HEK293 (cell line): ENCODE measurements around the gene KIAA1191.

ENCODE experiments used
- BCL11A ChIP-seq: fragments of 450-650 bp; formaldehyde crosslinking; IDR thresholded peaks from 2 replicates; pipeline ENCODE4 v1.5.1; 2016; ENCODE audit warnings: low read depth, missing biosample characterization, missing genetic modification characterization
- HOXC10 ChIP-seq: sonication (generic); formaldehyde crosslinking; IDR thresholded peaks from 2 replicates; pipeline ENCODE4 v1.8.1; 2023; ENCODE audit warnings: mild to moderate bottlenecking, missing genetic modification reagents
- KLF10 ChIP-seq: fragments of 450-650 bp; IDR thresholded peaks from 2 replicates; pipeline ENCODE4 v1.5.1; 2018; ENCODE audit warnings: missing biosample characterization, mild to moderate bottlenecking, missing genetic modification characterization
- MEIS1 ChIP-seq: sonication (generic); formaldehyde crosslinking; IDR thresholded peaks from 2 replicates; pipeline ENCODE4 v1.8.1; 2022; ENCODE audit warnings: missing genetic modification reagents, mild to moderate bottlenecking, borderline replicate concordance
- SETDB1 ChIP-seq: IDR thresholded peaks from one replicate; pipeline ENCODE4 v1.6.1; 2017; ENCODE audit warnings: mild to moderate bottlenecking, low read length, moderate library complexity, mixed read lengths; ENCODE audit not compliant: insufficient read length
- YY1 ChIP-seq: fragments of 450-650 bp; formaldehyde crosslinking; IDR thresholded peaks from 2 replicates; pipeline ENCODE4 v1.5.1; 2018; ENCODE audit warnings: missing biosample characterization, missing genetic modification characterization
- ZBTB21 ChIP-seq: fragments of 450-650 bp; formaldehyde crosslinking; IDR thresholded peaks from 2 replicates; pipeline ENCODE4 v1.5.1; 2017; ENCODE audit warnings: missing biosample characterization, missing genetic modification characterization
- ZNF184 ChIP-seq: fragments of 450-650 bp; IDR thresholded peaks from 2 replicates; pipeline ENCODE4 v1.5.1; 2018; ENCODE audit warnings: missing biosample characterization, mild to moderate bottlenecking, missing genetic modification characterization
- ZNF350 ChIP-seq: fragments of 450-650 bp; formaldehyde crosslinking; IDR thresholded peaks from 2 replicates; pipeline ENCODE4 v1.5.0; 2017; ENCODE audit warnings: missing biosample characterization, mild to moderate bottlenecking, missing genetic modification characterization
- ZNF600 ChIP-seq: fragments of 450-650 bp; formaldehyde crosslinking; IDR thresholded peaks from 2 replicates; pipeline ENCODE4 v1.5.1; 2016; ENCODE audit warnings: missing biosample characterization, missing genetic modification characterization
- TF ChIP-seq, protein P1 (sequence below): fragments of 450-650 bp; formaldehyde crosslinking; IDR thresholded peaks from 2 replicates; pipeline ENCODE4 v1.5.1; 2016; ENCODE audit warnings: missing biosample characterization, missing genetic modification characterization
- TF ChIP-seq, protein P2 (sequence below): fragments of 450-650 bp; formaldehyde crosslinking; IDR thresholded peaks from 2 replicates; pipeline ENCODE4 v1.5.1; 2016; ENCODE audit warnings: missing biosample characterization, missing genetic modification characterization
- TF ChIP-seq, protein P3 (sequence below): fragments of 450-650 bp; formaldehyde crosslinking; IDR thresholded peaks from 2 replicates; pipeline ENCODE4 v1.5.1; 2016; ENCODE audit warnings: missing biosample characterization, missing genetic modification characterization, low read depth
- TF ChIP-seq, protein P4 (sequence below): fragments of 450-650 bp; formaldehyde crosslinking; IDR thresholded peaks from 2 replicates; pipeline ENCODE4 v1.5.1; 2016; ENCODE audit warnings: missing biosample characterization, missing genetic modification characterization

DNA sequence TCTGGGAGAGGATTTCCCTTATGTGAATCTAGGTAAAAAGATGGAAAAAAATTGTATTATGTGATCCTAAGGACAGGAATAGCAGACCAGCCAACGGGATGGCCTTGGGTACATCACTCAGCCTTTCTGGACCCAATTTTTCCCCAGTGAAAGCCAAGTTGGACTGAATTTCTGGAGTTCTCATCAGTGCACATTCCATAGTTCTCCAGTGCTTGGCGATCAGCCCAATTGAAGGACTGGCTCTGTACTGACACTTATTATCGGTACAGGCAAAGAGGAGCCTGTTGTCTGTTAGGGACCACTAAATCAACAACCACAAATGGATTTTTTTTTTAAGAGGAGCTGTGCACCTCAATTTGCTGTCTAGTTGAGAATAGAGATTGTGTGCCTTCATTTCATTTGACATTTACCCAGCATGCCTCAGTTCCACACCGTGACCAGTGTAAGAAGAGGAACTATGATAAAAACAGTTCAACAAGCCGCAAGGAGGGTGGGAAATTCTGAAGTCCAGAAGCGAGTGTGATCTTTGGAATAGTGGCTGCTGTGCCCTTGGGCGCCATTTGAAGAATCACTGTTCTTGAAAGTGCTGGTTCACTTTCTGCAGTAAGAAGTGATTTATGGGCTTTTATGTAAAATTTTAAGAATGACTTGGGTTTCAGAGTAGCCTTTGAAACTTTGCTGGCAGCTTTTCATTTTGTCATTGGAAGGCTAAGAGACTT is 11.7 kb upstream of the KIAA1191 start:
- TF ChIP-seq, protein P1, sequence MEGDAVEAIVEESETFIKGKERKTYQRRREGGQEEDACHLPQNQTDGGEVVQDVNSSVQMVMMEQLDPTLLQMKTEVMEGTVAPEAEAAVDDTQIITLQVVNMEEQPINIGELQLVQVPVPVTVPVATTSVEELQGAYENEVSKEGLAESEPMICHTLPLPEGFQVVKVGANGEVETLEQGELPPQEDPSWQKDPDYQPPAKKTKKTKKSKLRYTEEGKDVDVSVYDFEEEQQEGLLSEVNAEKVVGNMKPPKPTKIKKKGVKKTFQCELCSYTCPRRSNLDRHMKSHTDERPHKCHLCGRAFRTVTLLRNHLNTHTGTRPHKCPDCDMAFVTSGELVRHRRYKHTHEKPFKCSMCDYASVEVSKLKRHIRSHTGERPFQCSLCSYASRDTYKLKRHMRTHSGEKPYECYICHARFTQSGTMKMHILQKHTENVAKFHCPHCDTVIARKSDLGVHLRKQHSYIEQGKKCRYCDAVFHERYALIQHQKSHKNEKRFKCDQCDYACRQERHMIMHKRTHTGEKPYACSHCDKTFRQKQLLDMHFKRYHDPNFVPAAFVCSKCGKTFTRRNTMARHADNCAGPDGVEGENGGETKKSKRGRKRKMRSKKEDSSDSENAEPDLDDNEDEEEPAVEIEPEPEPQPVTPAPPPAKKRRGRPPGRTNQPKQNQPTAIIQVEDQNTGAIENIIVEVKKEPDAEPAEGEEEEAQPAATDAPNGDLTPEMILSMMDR (tag by site-specific recombination): no peak
- TF ChIP-seq ZNF350: no peak
- no peak for TF ChIP-seq ZBTB21 (tag by site-specific recombination)
- TF ChIP-seq BCL11A (tag by site-specific recombination): no peak
- no peak for TF ChIP-seq KLF10 (tag by site-specific recombination)
- no peak for TF ChIP-seq SETDB1
- TF ChIP-seq, protein P2, sequence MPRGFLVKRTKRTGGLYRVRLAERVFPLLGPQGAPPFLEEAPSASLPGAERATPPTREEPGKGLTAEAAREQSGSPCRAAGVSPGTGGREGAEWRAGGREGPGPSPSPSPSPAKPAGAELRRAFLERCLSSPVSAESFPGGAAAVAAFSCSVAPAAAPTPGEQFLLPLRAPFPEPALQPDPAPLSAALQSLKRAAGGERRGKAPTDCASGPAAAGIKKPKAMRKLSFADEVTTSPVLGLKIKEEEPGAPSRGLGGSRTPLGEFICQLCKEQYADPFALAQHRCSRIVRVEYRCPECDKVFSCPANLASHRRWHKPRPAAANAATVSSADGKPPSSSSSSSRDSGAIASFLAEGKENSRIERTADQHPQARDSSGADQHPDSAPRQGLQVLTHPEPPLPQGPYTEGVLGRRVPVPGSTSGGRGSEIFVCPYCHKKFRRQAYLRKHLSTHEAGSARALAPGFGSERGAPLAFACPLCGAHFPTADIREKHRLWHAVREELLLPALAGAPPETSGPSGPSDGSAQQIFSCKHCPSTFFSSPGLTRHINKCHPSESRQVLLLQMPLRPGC (tag by site-specific recombination): no peak
- TF ChIP-seq YY1: no peak
- no peak for TF ChIP-seq ZNF184 (tag by site-specific recombination)
- TF ChIP-seq ZNF600 (tag by site-specific recombination): no peak
- TF ChIP-seq HOXC10 (CRISPR knock-in tag): no peak
- TF ChIP-seq, protein P3, sequence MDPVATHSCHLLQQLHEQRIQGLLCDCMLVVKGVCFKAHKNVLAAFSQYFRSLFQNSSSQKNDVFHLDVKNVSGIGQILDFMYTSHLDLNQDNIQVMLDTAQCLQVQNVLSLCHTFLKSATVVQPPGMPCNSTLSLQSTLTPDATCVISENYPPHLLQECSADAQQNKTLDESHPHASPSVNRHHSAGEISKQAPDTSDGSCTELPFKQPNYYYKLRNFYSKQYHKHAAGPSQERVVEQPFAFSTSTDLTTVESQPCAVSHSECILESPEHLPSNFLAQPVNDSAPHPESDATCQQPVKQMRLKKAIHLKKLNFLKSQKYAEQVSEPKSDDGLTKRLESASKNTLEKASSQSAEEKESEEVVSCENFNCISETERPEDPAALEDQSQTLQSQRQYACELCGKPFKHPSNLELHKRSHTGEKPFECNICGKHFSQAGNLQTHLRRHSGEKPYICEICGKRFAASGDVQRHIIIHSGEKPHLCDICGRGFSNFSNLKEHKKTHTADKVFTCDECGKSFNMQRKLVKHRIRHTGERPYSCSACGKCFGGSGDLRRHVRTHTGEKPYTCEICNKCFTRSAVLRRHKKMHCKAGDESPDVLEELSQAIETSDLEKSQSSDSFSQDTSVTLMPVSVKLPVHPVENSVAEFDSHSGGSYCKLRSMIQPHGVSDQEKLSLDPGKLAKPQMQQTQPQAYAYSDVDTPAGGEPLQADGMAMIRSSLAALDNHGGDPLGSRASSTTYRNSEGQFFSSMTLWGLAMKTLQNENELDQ (tag by site-specific recombination): no peak
- TF ChIP-seq, protein P4, sequence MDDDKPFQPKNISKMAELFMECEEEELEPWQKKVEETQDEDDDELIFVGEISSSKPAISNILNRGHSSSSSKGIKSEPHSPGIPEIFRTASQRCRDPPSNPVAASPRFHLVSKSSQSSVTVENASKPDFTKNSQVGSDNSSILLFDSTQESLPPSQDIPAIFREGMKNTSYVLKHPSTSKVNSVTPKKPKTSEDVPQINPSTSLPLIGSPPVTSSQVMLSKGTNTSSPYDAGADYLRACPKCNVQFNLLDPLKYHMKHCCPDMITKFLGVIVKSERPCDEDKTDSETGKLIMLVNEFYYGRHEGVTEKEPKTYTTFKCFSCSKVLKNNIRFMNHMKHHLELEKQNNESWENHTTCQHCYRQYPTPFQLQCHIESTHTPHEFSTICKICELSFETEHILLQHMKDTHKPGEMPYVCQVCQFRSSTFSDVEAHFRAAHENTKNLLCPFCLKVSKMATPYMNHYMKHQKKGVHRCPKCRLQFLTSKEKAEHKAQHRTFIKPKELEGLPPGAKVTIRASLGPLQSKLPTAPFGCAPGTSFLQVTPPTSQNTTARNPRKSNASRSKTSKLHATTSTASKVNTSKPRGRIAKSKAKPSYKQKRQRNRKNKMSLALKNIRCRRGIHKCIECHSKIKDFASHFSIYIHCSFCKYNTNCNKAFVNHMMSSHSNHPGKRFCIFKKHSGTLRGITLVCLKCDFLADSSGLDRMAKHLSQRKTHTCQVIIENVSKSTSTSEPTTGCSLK: no peak
- TF ChIP-seq MEIS1 (CRISPR knock-in tag): no peak
